Measurements from ENCODE around the gene C10orf143. TPM values are rescaled to one million over a fixed set of nuclear protein-coding genes. Genes with fewer than 3 reads are reported as not detected.
"Not testable (repeated sequence)": the region's sequence is repeated elsewhere in the genome, so short reads cannot be mapped to it uniquely, and the experiment has no call there.

C10orf143 gene
- total RNA-seq, 1 donor from 2014 or later = 3.6 TPM

GRCh38 chr10:130099344-130099743 lies 11.3 kb downstream of the C10orf143 start:
- no peak for DNase-seq (ENCODE audit: low spot score, unreplicated experiment)
- Mint-ChIP-seq H3K4me1 (ENCODE audit: low read depth) (no peaks in the 10 kb centered on the region), H3K36me3 (ENCODE audit: insufficient read depth) (peaks cover 2% of the 10 kb centered on the region), H3K9me3 (ENCODE audit: low read depth) (peaks cover 13% of the 10 kb centered on the region), H3K4me3 (ENCODE audit: low read depth) (no peak overlapping the region), H3K27me3 (no peaks in the 10 kb centered on the region), H3K27ac (no peak overlapping the region)
- no peak for TF ChIP-seq CTCF (IDR thresholded peaks at IDR 0.05; ENCODE audit: unreplicated experiment)

GRCh38 chr10:130090565-130090964 lies 20.1 kb downstream of the C10orf143 start:
- H3K4me3 Mint-ChIP-seq (ENCODE audit: low read depth); H3K27ac Mint-ChIP-seq; H3K27me3 Mint-ChIP-seq; DNase-seq (ENCODE audit: low spot score, unreplicated experiment); H3K36me3 Mint-ChIP-seq (ENCODE audit: insufficient read depth); H3K4me1 Mint-ChIP-seq (ENCODE audit: low read depth): not testable (repeated sequence)
- peaks cover 20% of the 10 kb centered on the region for H3K9me3 Mint-ChIP-seq (ENCODE audit: low read depth)

- no peak overlapping the region for H3K4me3 Mint-ChIP-seq (ENCODE audit: low read depth)
- H3K4me1 Mint-ChIP-seq (ENCODE audit: low read depth) = no peaks in the 10 kb centered on the region
- no peak for TF ChIP-seq CTCF (IDR thresholded peaks at IDR 0.05; ENCODE audit: unreplicated experiment)
- H3K36me3 Mint-ChIP-seq (ENCODE audit: insufficient read depth) = peaks cover 1% of the 10 kb centered on the region
- H3K27me3 Mint-ChIP-seq = no peaks in the 10 kb centered on the region
- peaks cover 6% of the 10 kb centered on the region for H3K9me3 Mint-ChIP-seq (ENCODE audit: low read depth)
- DNase-seq (ENCODE audit: low spot score, unreplicated experiment) = no peak
- no peak overlapping the region for H3K27ac Mint-ChIP-seq
Measured at GRCh38 chr10:130080461-130080814, 30.2 kb downstream of the C10orf143 start.

DNA sequence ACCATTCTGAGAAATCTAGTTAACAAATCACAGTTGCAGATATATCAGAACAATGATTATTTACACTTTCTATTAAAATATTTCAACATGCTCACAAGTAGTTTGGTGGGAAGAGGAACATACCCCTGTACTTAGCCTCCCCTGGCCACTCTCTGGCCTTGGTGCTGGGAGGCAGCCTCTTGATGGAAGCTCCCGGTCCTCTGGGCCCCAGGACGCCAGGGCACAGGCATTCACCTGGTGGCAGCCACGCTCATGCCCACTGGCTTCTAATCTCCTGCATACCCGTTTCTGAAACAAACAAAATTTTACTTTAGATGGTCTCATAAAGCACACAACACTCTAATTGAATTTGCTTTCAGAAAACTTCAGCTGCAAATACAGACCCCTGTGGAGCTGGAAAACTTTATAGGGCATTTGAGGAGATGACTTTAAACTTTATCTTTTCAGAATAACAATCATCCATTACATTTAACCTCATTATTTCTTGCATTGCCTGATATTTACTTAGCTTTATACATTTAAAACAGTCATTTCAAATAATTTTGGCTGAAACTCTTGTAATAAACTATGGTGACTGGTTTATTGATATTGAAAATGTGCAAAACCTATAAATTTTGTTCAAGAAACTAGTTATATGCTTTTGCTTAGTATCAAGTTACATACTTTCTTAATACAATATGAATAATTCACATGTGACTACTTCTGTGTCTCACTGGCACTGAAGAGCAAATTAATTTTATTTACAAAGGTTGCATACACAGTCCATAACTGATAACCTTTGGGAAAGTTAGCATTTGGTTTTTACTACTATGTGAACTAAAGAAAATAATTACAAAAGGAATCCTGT lies 30.8 kb downstream of the C10orf143 start:
- Mint-ChIP-seq H3K36me3 (ENCODE audit: insufficient read depth) (peaks cover 1% of the 10 kb centered on the region), H3K4me3 (ENCODE audit: low read depth) (no peak overlapping the region), H3K4me1 (ENCODE audit: low read depth) (no peaks in the 10 kb centered on the region), H3K27ac (no peak overlapping the region), H3K27me3 (no peaks in the 10 kb centered on the region), H3K9me3 (ENCODE audit: low read depth) (peaks cover 6% of the 10 kb centered on the region)
- no peak for TF ChIP-seq CTCF (IDR thresholded peaks at IDR 0.05; ENCODE audit: unreplicated experiment)
- DNase-seq (ENCODE audit: low spot score, unreplicated experiment) = no peak

DNA sequence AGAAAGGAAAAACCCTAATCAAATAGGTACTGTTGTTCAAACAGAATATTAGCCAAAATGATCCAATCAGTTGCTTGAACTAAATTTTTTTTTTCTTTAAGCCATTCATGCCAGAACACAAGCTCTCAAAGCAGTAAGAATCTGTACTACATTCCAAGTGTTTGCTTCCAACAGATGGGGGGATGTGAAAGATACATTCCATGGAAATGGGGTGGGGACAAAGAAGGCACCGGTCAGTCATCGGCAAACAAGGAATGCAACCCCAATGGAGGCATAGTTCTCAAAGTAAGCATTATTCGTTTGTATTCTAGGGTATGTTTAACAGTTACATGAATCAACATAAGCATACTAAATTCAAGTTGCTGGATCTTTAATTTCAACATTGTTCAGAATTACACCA lies 32.5 kb downstream of the C10orf143 start:
- no peaks in the 10 kb centered on the region for H3K4me1 Mint-ChIP-seq (ENCODE audit: low read depth)
- no peaks in the 10 kb centered on the region for H3K27me3 Mint-ChIP-seq
- no peak for DNase-seq (ENCODE audit: low spot score, unreplicated experiment)
- no peaks in the 10 kb centered on the region for H3K36me3 Mint-ChIP-seq (ENCODE audit: insufficient read depth)
- no peak overlapping the region for H3K4me3 Mint-ChIP-seq (ENCODE audit: low read depth)
- no peak overlapping the region for H3K27ac Mint-ChIP-seq
- H3K9me3 Mint-ChIP-seq (ENCODE audit: low read depth) = no peaks in the 10 kb centered on the region
- TF ChIP-seq CTCF (IDR thresholded peaks at IDR 0.05; ENCODE audit: unreplicated experiment) = no peak

DNA sequence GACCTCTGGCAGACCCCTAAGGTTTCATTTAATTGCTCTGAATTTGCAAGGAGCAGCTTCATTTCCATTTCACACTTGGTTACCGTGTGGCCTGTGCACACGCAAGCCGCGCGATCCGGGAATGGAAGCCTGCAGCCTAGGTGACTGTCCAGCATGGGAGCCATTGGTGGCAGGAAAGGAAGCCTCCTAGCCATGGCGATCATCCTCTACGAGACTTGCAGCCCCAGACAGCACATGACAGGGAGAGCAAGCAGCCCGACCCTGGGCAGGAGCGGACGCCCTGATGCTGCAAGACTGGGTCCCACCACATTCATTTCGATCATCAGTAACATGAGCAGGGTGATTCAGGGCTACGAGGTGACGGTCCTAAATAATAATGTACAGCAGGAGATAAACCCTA lies 33.9 kb downstream of the C10orf143 start:
- Mint-ChIP-seq H3K4me3 (ENCODE audit: low read depth) (no peak overlapping the region), H3K9me3 (ENCODE audit: low read depth) (peaks cover 6% of the 10 kb centered on the region), H3K4me1 (ENCODE audit: low read depth) (no peaks in the 10 kb centered on the region), H3K36me3 (ENCODE audit: insufficient read depth) (peaks cover 2% of the 10 kb centered on the region), H3K27ac (no peak overlapping the region), H3K27me3 (no peaks in the 10 kb centered on the region)
- no peak for TF ChIP-seq CTCF (IDR thresholded peaks at IDR 0.05; ENCODE audit: unreplicated experiment)
- no peak for DNase-seq (ENCODE audit: low spot score, unreplicated experiment)

Data from progenitor cell of endocrine pancreas (in vitro differentiated cells).